HepG2 (cell line): Measurements from ENCODE around the gene VEGFA. TPM values are rescaled to one million over a fixed set of nuclear protein-coding genes. Genes with fewer than 3 reads are reported as not detected.

Experiments used
- ATF7-NPFF ChIP-seq: sonication (generic); formaldehyde crosslinking; IDR thresholded peaks from 2 replicates; pipeline ENCODE4 v1.8.1; 2023; ENCODE audit warnings: mild to moderate bottlenecking, low read depth, missing genetic modification reagents, moderate library complexity
- HOXA9 ChIP-seq: sonication (generic); formaldehyde crosslinking; IDR thresholded peaks from 2 replicates; pipeline ENCODE4 v1.8.1; 2022; ENCODE audit warnings: missing genetic modification reagents, mild to moderate bottlenecking, moderate library complexity, borderline replicate concordance
- KDM4B ChIP-seq: sonication (generic); formaldehyde crosslinking; IDR thresholded peaks from 2 replicates; pipeline ENCODE4 v1.4.0; 2020; ENCODE audit warnings: missing genetic modification reagents
- MIER3 ChIP-seq: IDR thresholded peaks from 2 replicates; pipeline ENCODE4 v1.6.1; 2016; ENCODE audit warnings: missing compliant biosample characterization, borderline replicate concordance
- PRDM4 ChIP-seq: sonication (generic); formaldehyde crosslinking; IDR thresholded peaks from 2 replicates; pipeline ENCODE4 v1.9.0; 2021; ENCODE audit warnings: missing genetic modification reagents, borderline replicate concordance
- REXO4 ChIP-seq: sonication (generic); formaldehyde crosslinking; IDR thresholded peaks from 2 replicates; pipeline ENCODE4 v1.8.0; 2022; ENCODE audit warnings: missing genetic modification reagents, mild to moderate bottlenecking, borderline replicate concordance
- RNF2 ChIP-seq: fragments of 450-650 bp; conservative IDR thresholded peaks from 2 replicates; pipeline ENCODE4 v1.6.1; 2016; ENCODE audit warnings: low read depth
- TCF12 ChIP-seq, 2 experiments: fragments of 450-650 bp in 1 of 2; sonication (generic) in 1 of 2; formaldehyde crosslinking in 1 of 2; IDR thresholded peaks; 2 replicates each; pipeline versions ENCODE4 v1.6.1 to v1.8.0; 2017 to 2022; ENCODE audit warnings: antibody characterized with exemption in 1 of 2, mild to moderate bottlenecking in 1 of 2, missing genetic modification reagents in 1 of 2, moderate library complexity in 1 of 2
- ZNF446 ChIP-seq: sonication (generic); formaldehyde crosslinking; IDR thresholded peaks from 2 replicates; pipeline ENCODE4 v1.5.0; 2020; ENCODE audit warnings: mild to moderate bottlenecking, missing genetic modification reagents
- ZSCAN30 ChIP-seq: sonication (generic); formaldehyde crosslinking; IDR thresholded peaks from 2 replicates; pipeline ENCODE4 v1.5.0; 2020; ENCODE audit warnings: mild to moderate bottlenecking, missing genetic modification reagents
- polyA plus RNA-seq, 8 experiments: library from polyadenylated mRNA; depleted of rRNA in 3 of 8; stranded (reverse) in 7 of 8; unstranded in 1 of 8; fragments of >200 nt; fragmentation: Illumina TruSeq in 4 of 8; extraction: Trizol in 4 of 8; gene quantifications; 2 replicates each; pipeline versions ENCODE4 v1.2.1 to v1.2.3, GENCODE V29; 2011 to 2016; ENCODE audit warnings: low read depth in 4 of 8, missing spikeins in 1 of 8, mixed read lengths in 1 of 8; ENCODE audit not compliant: insufficient read depth in 1 of 8
- total RNA-seq, 5 experiments: library from RNA; depleted of rRNA; stranded (reverse); fragments of >200 nt; fragmentation: Illumina TruSeq; extraction: Trizol; gene quantifications; 2 replicates each; pipeline ENCODE4 v1.2.3, GENCODE V29; 2016; ENCODE audit warnings: low read depth in 1 of 5

The VEGFA gene
- total and polyA plus RNA-seq, 2 of the 13 experiments (the other 11 are each of a cell fraction or from before 2014, with no cell fraction given): 68.1 to 629 TPM

GRCh38 chr6:43767553-43768505, 2.2 kb upstream of the VEGFA start (continued):
- no peak for TF ChIP-seq PRDM4 (CRISPR knock-in tag)
- no peak for TF ChIP-seq ZNF446
- TF ChIP-seq ZSCAN30 (CRISPR knock-in tag): peak; percentile 53; the same call in 1 of the 2 replicates
- 0 out of 2 replicates have a peak, but pooled peaks have one; percentile 44 for TF ChIP-seq ATF7-NPFF (CRISPR knock-in tag)
- no peak; the same call in 1 of the 2 replicates for TF ChIP-seq MIER3 (CRISPR knock-in tag)
- no peak for TF ChIP-seq REXO4
- TF ChIP-seq KDM4B (CRISPR knock-in tag): no peak
- TF ChIP-seq HOXA9 (CRISPR knock-in tag): no peak
- TF ChIP-seq RNF2: no peak
- no peak for TF ChIP-seq TCF12 (IDR thresholded peaks at IDR 0.05)
- no peak for TF ChIP-seq TCF12 (CRISPR knock-in tag; IDR thresholded peaks at IDR 0.05)
